Testis (tissue), 2 donors: Measurements from ENCODE around the gene ATP11C.

Experiments
- CTCF ChIP-seq, 3 experiments: fragments of 450-650 bp in 2 of 3; fragments of 200-600 bp in 1 of 3; sonication (generic) in 1 of 3; IDR thresholded peaks; one replicate each; pipeline ENCODE4 v1.5.1; 2016 to 2019; ENCODE audit warnings: antibody characterized with exemption in 3 of 3, mild to moderate bottlenecking in 2 of 3, moderate library complexity in 1 of 3
- POLR2A ChIP-seq: fragments of 450-650 bp; IDR thresholded peaks from one replicate; pipeline ENCODE4 v1.6.1; 2017; ENCODE audit warnings: antibody characterized with exemption, mild to moderate bottlenecking, moderate library complexity

DNA sequence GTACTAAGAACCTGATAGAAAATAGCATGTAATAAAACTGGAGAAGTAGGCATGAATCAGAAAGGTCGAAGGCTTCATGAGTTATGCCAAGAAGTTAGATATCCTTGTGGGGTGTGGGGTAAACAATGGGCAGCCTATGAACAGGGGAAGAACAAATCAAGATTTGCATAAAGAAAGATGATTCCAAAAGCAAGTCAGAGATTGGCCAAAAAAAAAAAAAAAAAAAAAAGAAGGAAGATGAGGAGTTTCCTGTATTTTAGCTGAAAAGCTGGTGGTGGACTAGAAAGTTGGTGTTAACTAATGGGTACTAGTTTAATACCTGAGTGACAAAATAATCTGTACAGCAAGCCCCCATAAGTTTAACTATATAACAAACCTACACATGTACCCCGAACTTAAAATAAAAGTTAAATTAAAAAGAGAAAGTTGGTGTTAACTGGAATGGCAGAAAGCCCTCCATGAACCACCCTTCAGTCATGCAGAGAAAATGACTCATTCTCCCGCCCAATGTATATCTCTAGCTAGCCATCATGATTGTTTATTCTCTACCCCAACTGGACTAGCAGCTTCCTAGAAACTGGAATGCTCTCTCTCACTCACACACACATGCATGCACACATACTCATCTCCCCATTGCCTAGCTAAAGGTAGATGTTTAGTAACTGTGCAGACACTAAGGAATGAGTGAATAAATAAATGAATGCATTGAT is 41.7 kb downstream of the ATP11C start:
- TF ChIP-seq CTCF (IDR thresholded peaks at IDR 0.05) (no peak), POLR2A (no peak)
